Measurements from ENCODE around the gene NLGN1.
"Not testable (repeated sequence)": the region's sequence is repeated elsewhere in the genome, so short reads cannot be mapped to it uniquely, and the experiment has no call there.

DNA sequence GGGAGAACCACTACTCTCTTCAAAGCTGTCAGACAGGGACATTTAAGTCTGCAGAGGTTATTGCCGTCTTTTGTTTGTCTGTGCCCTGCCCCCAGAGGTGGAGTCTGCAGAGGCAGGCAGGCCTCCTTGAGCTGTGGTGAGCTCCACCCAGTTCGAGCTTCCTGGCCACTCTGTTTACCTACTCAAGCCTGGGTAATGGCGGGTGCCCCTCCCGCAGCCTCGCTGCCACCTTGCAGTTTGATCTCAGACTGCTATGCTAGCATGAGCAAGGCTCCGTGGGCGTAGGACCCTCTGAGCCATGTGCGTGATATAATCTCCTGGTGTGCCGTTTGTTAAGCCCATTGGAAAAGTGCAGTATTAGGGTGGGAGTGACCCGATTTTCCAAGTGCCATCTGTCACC lies 54.0 kb downstream of the NLGN1 start:
- not testable (repeated sequence) for TF ChIP-seq POLR2A, POLR2AphosphoS5 (IDR thresholded peaks at IDR 0.05; ENCODE audit: low read depth, low read length)

Data from GM12892 (cell line).